ENCODE results near the gene NRXN2.

DNA sequence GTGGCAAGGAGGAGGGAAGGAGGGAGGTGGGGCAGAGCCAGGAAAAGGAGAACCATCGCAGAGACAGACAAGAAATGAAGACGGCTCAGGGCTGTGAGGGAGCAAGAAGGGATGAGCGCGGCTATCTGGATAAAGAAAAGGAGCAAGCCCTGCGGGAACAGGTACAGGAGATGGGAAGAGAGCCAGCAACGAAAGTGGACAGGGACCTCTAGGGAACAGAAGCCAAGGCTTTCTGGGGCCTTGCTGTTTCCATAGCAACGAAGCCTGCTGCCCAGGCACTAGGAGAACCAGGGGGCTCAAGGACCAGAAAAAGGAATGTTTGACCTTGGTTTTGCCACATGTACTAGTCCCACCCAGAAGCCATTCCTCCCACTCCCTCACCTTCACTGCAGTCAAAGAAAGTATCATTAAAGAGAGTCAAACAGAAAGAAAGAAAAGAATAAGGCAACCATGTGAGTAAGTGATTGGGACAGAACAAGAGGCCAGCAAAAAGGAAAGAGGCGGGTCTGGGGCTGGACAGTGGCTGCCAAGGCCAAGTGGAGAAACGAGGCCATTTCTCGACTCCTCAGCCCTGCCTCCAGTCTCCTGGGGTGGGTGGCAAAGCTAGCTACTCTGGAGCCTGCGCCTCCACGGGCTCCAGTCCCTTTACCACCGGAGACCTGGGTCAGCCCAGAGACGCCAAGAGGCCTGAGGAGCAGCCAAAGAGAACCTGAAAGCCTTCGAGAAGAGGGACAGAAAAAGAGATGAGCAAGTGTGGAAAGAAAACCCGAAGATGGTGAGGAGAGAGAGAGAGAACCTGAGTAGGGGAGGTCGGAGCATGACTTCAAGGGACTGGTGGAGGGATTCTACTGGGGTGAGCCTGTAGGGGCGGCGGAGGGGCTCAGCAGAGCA lies 35.1 kb downstream of the NRXN2 start:
- TF ChIP-seq FOXM1 (IDR thresholded peaks at IDR 0.05; ENCODE audit: borderline replicate concordance, low read depth) (no peak), RAD21 (IDR thresholded peaks at IDR 0.05; ENCODE audit: low read depth) (no peak), EP300 (IDR thresholded peaks at IDR 0.05; ENCODE audit: borderline replicate concordance) (no peak), CEBPB (IDR thresholded peaks at IDR 0.05) (no peak)
- TF ChIP-seq, protein P1, sequence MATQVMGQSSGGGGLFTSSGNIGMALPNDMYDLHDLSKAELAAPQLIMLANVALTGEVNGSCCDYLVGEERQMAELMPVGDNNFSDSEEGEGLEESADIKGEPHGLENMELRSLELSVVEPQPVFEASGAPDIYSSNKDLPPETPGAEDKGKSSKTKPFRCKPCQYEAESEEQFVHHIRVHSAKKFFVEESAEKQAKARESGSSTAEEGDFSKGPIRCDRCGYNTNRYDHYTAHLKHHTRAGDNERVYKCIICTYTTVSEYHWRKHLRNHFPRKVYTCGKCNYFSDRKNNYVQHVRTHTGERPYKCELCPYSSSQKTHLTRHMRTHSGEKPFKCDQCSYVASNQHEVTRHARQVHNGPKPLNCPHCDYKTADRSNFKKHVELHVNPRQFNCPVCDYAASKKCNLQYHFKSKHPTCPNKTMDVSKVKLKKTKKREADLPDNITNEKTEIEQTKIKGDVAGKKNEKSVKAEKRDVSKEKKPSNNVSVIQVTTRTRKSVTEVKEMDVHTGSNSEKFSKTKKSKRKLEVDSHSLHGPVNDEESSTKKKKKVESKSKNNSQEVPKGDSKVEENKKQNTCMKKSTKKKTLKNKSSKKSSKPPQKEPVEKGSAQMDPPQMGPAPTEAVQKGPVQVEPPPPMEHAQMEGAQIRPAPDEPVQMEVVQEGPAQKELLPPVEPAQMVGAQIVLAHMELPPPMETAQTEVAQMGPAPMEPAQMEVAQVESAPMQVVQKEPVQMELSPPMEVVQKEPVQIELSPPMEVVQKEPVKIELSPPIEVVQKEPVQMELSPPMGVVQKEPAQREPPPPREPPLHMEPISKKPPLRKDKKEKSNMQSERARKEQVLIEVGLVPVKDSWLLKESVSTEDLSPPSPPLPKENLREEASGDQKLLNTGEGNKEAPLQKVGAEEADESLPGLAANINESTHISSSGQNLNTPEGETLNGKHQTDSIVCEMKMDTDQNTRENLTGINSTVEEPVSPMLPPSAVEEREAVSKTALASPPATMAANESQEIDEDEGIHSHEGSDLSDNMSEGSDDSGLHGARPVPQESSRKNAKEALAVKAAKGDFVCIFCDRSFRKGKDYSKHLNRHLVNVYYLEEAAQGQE (IDR thresholded peaks at IDR 0.05; ENCODE audit: low read depth) = no peak

All from Ishikawa (cell line).